ENCODE results near the gene BICC1.

BICC1 gene

GRCh38 chr10:58557714-58558113 is 45.0 kb downstream of the BICC1 start:
- TF ChIP-seq CTCF (IDR thresholded peaks at IDR 0.05; ENCODE audit: insufficient read depth, low read depth, low read length, missing control alignments), result no peak
- DNase-seq (ENCODE audit: low read depth), result no peak
- no peak overlapping the region for H3K4me3 ChIP-seq (ENCODE audit: low read depth, low read length)

- H3K4me3 ChIP-seq (ENCODE audit: low read depth, low read length), result no peak overlapping the region
- no peak for DNase-seq (ENCODE audit: low read depth)
- TF ChIP-seq CTCF (IDR thresholded peaks at IDR 0.05; ENCODE audit: insufficient read depth, low read depth, low read length, missing control alignments), result no peak
Observed at GRCh38 chr10:58560068-58560467, 47.4 kb downstream of the BICC1 start.

- H3K4me3 ChIP-seq (ENCODE audit: low read depth, low read length), result no peak overlapping the region
- no peak for DNase-seq (ENCODE audit: low read depth)
- TF ChIP-seq CTCF (IDR thresholded peaks at IDR 0.05; ENCODE audit: insufficient read depth, low read depth, low read length, missing control alignments), result no peak
Observed at GRCh38 chr10:58565271-58565670, 52.6 kb downstream of the BICC1 start.

GRCh38 chr10:58567652-58568051 is 55.0 kb downstream of the BICC1 start:
- no peak for DNase-seq (ENCODE audit: low read depth)
- TF ChIP-seq CTCF (IDR thresholded peaks at IDR 0.05; ENCODE audit: insufficient read depth, low read depth, low read length, missing control alignments), result no peak
- H3K4me3 ChIP-seq (ENCODE audit: low read depth, low read length), result no peak overlapping the region

- no peak for DNase-seq (ENCODE audit: low read depth)
- no peak for TF ChIP-seq CTCF (IDR thresholded peaks at IDR 0.05; ENCODE audit: insufficient read depth, low read depth, low read length, missing control alignments)
- H3K4me3 ChIP-seq (ENCODE audit: low read depth, low read length), result no peak overlapping the region
Observed at GRCh38 chr10:58568428-58568935, 55.8 kb downstream of the BICC1 start.

- no peak for DNase-seq (ENCODE audit: low read depth)
- no peak for TF ChIP-seq CTCF (IDR thresholded peaks at IDR 0.05; ENCODE audit: insufficient read depth, low read depth, low read length, missing control alignments)
- no peak overlapping the region for H3K4me3 ChIP-seq (ENCODE audit: low read depth, low read length)
Observed at GRCh38 chr10:58570307-58570723, 57.6 kb downstream of the BICC1 start.

GRCh38 chr10:58570979-58571378 is 58.3 kb downstream of the BICC1 start:
- no peak overlapping the region for H3K4me3 ChIP-seq (ENCODE audit: low read depth, low read length)
- TF ChIP-seq CTCF (IDR thresholded peaks at IDR 0.05; ENCODE audit: insufficient read depth, low read depth, low read length, missing control alignments), result no peak
- no peak for DNase-seq (ENCODE audit: low read depth)
